Fibroblast of skin of left biceps (primary cell): ENCODE data around the gene IL1R1.
A peak's percentile ranks its signal among the peaks of the same experiment; 100 is the strongest.
"Not testable (repeated sequence)": the region's sequence is repeated elsewhere in the genome, so short reads cannot be mapped to it uniquely, and the experiment has no call there.

Source experiments
- DNase-seq, 2 experiments: peaks; one replicate each; pipeline ENCODE4 v3.0.0-alpha.2; 2013; ENCODE audit warnings: low read depth in 2 of 2

The IL1R1 gene, protein sequence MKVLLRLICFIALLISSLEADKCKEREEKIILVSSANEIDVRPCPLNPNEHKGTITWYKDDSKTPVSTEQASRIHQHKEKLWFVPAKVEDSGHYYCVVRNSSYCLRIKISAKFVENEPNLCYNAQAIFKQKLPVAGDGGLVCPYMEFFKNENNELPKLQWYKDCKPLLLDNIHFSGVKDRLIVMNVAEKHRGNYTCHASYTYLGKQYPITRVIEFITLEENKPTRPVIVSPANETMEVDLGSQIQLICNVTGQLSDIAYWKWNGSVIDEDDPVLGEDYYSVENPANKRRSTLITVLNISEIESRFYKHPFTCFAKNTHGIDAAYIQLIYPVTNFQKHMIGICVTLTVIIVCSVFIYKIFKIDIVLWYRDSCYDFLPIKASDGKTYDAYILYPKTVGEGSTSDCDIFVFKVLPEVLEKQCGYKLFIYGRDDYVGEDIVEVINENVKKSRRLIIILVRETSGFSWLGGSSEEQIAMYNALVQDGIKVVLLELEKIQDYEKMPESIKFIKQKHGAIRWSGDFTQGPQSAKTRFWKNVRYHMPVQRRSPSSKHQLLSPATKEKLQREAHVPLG

DNA sequence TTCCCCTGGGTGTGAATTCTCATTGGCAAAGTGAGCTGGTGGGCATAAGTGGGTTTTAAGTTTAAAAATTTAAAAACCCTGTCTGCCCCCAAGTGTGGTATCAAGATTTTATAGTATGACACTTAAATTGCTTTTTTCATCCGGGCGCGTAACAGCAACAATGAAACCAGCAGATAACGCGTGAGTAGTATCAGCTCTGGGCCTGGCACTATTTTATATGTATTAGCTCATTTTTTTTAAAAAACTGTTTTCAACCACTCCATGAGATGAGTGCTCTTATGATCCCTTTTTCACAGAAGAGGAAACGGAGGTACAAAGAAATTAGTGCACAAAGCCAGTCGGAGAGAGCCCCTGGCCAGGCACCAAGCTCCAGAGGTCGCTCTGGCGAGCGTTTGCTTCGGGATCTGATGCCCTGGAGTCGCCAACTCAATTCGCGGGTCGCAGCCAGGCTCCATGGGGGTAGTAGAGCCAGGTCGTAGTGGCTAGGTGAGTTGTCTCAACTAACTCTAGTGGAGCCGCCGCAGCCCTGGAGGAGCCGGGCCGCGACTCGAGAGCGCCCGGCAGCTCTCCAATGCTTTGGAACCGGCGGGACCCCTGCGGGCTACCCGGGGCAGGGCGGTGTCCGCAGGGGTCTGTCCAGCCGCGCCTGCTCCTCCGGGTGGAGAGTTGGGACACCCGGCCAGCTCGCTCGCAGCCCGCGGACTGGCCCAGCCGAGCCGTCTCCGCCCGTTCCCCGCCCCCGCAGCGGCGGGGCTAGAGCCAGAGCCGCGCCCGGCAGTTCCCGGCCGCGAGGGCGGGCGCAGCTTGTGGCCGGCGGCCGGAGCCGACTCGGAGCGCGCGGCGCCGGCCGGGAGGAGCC lies at the start of gene IL1R1:
IL1R1 (plus strand) TSS at position 777 of the 859 bp plus-strand sequence. CDS start 14,979 bp downstream, outside the sequence.
- DNase-seq = no peak

DNA sequence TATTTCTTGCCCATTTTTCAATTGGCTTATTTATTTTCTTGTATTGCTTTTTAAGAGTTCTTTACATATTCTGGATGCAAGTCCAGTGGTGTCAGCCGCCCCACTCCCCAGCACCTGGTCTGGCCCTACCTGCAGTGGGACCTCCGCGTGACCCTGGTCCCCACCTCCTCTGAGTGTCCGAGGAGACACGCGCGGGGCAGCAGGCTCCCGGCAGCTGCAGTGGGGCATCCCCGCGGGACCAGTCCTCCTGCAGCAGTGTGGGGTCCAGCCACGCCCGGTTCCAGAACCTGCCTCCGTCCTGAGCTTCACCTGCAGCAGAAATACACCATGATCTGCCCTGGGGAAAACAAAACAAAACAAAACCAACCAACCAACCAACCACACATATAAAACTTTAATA lies 48.9 kb upstream of the IL1R1 start:
- no peak for DNase-seq

DNA sequence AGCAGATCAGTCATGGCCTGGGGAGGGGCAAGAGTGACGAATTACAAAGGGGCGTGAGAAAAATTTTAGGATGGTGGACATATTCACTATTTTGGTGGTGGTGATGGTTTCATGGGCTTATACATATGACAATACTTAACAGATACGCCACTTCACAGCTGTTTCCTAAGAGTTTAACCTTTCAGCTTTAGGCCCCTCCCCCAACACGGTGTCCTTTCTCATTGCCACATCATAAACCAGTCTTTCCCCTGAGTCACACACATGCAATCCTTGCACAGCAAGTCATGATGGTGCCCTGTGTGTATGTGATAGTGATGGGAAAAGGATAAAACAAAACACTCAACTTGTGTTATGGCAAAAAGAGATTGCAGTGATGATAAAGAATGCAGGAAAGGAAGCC lies 47.6 kb upstream of the IL1R1 start:
- DNase-seq = peak; percentile 64 to 76

DNA sequence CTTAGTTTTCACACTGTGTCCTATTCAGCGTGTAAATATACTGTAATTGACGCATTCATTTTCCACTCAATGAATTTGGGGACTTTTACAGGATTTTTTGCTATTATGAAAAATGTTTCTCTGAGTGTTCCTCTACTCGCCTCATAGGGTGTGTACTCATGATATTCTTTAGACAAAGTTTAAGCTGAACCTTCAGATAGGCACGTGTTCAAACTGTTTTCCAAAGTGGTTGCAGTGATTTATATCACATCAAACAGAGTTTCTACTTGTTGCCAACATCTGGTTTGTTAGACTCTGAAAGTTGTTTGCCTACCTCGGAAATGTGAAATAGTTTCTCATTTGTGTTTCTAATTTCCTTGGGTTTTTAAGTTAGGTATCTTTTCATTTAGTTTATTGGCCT lies 46.4 kb upstream of the IL1R1 start:
- DNase-seq = no peak

DNA sequence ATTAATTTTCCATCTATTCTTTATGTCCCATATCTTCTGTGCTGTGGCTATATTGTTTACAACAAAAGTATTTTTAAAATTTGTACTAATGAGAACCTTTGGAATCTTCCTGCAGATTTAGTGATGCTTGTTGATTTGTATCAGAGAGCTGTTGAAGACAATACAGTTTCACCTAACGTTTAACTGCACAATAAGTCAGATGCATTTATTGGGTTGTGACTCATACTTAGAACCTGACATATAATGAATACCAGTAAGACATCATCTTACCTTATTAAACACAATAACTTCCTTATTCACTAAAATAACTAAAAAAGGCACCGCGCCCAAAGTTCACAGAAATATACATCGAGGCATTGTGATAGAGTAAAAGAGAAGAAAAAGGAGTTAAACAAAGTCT lies 43.8 kb upstream of the IL1R1 start:
- DNase-seq = no peak

DNA sequence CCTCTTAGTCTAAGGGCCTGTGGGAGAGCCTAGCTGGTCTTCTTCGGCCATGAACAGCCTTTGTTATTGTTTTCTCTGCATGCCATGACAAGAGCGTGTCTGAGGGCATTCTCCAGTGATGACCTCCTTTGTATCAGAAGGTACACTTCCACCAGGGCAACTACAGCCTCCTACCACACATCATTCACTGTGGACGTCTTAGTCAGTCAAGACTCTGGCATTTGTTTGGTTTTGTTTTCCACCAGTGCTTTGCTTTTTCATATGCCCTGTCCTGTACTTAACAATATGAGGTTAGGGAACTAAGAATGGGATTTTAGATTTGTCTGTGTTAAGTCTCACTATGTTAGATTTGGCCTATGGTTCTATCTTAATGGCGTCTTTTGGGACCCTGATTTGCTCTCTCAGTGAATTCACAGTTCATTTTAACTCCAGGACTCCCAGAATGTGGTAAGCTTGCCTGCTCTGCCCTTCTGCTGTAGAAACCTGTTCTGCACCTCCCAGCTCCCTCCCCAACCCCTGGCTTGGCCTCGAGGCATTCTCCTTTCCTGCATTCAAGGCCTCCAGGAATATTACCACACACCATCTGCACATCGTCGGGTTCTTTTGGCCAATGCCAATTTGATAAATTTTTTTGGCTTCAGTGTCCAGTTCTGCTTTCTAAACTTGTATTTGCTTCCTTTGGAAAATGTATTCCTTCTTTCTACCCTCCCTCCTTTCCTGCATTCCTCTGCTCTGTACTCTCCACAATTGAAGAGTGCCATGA lies 42.8 kb upstream of the IL1R1 start:
- DNase-seq = no peak

DNA sequence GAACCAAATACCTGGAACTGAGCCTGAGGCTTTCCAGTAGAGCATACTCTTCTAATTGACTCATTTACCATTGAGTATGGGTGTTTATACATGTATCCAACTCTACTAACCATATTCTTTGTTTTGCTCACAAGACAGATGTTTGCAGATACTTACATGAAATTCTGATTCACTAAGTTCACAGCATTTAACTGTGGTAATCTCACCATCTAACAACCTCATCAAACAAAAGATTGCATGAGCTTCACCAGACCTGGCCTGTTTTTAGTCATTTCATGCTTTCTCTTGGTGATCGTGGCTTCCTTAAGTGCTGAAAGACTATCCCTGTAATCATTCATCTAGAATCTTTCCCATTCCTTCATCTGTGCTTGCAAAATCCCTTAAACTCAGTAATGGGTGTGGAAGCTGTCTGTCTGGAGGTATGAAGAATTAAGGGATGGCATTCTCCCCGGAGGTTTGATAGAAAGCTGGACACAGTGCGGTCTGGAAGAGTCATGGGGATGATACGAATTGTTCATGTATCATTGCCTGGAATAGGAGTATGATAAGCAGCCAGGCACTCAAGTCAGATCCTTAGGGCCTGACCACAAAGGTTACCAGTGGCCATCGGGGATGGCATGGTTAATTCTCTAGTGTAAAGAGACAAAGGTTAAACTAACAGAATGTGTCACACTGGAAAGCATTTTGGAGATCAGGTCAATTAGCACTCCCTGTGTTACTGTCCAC lies 42.0 kb upstream of the IL1R1 start:
- DNase-seq = peak; percentile 77 to 88

DNA sequence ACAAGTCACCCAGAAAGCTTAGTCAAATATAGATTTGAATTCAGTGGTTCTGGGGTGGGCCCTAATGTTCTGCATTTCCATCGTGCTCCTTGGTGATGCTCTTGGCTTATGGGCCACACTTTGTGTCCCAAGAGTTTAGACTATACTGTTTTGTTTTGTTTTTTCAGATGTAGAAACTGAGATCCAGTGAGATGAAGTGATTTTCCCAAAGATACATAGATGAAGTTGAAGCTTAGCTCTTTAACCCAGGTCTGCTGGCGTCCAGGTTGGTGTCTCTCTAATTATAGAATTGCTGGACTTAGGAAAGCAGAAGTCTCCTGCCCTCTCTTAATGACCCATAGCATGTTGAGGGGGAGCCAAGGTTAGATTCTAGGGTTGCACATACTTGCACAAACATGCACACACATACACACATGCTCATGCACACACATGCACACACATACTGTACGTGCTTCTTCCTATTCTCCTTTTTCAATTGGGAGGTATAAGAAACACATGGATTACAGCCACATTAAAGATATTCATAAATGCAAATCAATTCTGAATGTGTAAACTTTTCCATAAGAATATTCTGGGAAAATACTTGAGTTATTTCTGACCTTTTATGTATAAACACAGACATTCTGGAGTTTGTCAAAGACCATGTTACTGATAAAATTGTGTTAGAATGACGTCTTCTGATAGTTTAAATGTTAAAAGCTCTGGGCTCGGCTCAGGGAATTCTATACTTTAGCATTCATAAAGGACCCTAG lies 41.3 kb upstream of the IL1R1 start:
- no peak for DNase-seq

DNA sequence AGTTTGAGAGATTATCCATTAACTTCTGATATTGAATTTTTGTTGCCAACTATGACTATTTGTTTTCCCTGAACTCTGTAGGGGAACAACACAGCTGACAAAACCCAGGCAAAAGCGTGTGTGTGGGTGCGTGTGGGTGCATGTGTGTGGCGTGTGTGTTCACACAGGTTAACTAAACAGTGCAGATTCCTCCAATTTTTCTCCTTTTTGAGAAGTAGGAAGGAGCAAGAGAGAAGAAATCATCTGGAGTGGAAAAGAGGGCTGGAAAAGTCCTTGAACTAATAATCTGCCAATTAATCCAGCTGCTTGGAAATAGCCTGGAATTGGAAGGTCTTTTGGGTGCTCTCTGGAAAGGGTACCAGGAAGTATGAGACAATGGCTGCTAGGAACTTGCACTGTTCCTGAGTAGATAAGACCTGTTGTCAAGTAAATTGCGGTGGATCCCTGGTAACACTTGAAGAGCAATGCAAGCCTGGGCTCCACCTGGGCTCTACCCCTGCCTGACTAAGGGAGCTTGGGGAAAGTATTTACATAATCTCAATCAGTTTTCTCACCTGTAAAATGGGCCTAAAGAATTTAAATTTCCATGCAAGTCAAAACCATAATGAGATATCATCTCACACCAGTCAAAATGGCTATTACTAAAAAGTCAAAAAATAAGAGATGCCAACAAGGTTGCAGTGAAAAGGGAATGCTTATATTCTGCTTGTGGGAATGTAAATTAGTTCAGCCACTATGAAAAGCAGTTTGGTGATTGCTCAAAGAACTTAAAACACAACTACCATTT lies 40.5 kb upstream of the IL1R1 start:
- no peak for DNase-seq

DNA sequence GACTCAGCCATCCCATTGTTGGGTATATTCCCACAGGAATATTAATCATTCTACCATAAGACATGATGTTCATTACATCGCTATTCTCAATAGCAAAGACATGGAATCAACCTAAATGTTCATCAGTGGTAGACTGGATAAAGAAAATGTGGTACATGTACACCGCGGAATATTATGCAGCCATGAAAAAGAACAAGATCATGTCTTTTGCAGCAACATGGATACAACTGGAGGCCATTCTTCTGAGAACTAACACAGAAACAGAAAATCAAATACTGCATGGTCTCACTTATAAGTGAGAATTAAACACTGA lies 40.0 kb upstream of the IL1R1 start:
- DNase-seq = not testable (repeated sequence)

DNA sequence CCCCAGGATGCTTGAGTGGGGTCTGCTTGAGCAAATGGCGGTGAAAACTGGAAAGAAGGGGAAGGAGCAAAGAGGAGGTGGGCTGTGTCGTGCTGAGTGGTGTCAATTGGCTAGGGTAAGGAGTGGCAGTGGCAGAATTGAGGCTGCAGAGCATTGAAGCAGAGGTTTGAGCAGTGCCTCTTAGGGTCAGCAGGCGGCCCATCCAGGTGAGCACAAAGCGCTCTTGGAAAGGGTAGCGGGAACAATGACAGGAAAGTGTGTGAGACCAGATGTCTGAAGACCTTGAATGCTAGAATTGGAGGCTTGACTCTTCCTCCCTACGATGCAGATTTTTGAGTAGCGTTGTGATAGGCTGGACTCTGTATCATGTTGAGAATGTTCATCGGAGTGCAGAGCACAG lies 39.3 kb upstream of the IL1R1 start:
- DNase-seq = no peak

DNA sequence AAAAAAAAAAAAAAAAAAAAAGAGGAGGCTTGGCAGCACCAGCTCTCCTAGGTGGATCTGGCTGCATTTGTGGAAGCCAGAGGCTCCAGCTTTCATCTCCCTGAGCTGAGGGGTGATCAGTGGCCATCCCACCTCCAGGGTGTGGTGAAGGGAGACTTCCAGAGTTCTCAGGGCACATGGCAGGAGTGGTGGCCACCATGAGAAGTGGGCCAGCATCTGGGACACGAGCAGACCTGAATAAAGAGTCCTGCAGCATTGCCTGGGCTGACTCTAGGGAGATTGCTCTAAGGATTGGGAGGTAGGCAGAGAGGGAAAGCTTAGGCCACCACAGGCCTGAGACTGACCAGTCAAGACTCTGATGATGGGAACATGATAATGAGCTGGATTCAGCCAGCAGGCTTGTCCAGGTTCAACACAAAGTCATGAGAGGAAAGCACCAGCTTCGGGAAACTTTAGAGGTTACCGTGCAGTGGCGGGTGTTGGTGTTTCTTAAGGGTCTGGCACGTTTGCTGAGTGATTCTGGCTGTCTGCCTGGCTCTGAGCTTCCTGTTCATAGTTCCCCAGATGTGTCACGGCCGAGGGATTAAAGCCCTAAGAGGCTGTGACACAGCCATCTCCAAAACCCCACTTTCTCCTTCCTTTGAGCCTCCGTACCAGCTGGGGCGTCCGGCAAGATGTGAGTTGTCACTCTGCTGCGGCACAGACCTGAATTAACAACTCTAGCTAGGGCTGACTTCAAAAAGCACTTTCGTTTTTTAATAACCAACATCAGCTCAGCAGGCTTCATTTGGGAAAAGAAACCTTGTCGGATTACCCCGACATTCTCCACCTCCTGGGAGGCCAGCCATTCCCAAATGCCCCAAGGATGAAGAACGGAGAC lies 38.3 kb upstream of the IL1R1 start:
- peak; percentile 78 to 81 for DNase-seq

DNA sequence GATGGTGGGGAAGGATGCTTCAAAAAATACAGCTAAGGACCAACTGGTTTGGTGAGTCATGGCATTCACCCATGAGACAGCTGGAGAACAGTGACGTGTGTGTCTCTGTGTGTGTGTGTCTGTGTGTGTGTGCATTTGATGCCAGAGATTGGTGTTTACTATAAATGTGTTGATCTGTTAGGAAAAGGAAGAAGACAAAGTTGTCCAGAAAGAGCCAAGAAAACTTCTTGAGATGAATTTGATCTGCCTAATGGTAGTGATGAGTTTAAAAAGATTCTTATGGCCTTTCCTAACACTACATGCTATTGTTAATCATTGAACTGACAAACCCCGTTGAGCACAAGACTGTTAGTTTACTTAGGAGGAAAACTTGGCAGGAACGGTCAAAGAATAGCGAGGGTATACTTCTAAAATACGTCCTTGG lies 36.4 kb upstream of the IL1R1 start:
- DNase-seq = no peak

DNA sequence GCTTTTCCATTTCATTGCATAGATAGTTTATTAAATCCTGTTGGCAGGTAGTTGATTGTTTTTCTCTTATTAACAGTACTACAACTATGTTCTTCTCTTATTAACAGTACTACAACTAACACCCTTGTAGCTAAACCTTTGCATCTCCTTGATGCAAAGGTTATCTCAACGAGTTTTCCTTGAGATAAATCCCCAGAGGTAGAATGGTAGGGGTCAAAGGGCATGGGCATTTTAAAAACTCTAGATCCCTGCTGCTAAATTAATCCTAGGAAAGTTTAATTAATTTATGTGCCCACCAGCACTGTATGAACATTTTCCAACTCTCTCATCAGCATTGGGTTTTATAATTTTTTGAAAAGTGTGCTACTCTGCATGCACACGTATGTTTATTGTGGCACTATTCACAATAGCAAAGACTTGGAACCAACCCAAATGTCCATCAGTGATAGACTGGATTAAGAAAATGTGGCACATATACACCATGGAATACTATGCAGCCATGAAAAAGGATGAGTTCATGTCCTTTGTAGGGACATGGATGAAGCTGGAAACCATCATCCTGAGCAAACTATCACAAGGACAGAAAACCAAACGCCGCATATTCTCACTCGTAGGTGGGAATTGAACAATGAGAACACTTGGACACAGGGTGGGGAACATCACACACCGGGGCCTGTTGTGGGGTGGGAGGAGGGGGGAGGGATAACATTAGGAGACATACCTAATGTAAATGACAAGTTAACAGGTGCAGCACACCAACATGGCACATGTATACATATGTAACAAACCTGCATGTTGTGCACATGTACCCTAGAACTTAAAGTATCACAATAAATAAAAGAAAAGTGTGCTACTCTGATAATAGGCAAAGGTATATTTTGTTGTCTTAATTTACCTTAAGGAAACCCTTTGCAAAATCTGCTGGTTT lies 35.5 kb upstream of the IL1R1 start:
- DNase-seq = not testable (repeated sequence)

DNA sequence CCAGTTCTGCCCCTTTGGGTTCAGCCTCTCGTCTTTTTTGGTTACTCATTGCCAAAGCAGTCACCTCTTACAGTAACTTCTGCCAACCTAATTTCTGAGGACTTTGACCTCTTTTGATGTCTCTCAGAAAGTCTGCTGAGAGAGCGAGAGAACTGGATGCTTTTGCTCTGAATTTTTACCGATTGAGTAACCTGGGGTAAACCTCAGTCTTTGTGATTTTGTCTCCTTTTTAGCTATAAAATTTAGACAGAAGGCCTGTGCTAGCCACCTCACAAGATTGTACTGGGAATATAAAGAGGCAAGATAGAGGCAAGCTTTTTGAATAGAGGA lies 34.8 kb upstream of the IL1R1 start:
- no peak for DNase-seq

DNA sequence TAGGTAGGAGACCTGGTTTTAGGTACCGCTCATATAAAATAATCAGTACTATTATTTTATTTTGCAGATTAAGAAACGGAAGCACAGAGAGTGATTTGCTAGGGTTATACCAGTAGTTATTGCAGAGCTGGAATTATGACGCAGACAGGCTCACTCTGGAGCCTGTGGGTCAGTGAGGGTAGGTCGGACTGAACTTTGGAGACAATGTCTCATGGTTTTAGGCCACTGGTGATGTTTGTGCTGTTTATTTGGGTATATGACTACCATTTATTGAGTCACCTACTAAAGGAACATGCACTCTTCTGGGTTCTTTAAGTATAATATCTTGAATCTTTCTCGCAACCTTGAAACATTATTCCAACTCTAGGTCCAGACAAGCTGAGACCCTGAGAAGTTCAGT lies 33.5 kb upstream of the IL1R1 start:
- DNase-seq = no peak

DNA sequence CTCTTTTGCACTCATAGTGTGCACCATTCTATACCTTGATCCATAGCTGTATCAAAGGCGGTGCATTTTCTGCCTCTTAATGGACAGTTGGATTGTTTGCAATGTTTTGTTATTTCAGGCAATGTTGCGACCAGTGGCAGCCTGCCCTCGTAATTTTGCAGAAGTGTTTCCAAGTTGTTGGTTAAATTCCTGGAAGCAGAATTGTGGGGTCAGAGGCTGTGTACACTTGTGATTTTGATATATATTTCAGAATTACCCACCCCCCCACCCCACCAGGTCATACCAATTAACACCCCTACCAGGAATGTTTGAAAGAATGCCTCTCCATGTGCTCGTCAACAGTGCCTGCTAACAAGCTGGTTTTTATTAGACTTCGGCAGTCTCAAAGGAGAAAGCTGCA lies 32.4 kb upstream of the IL1R1 start:
- DNase-seq = peak; percentile 41 to 50
